Thoracic aorta (tissue), 2 donors: ENCODE measurements around the gene TEAD1. TPM values are rescaled to one million over a fixed set of nuclear protein-coding genes. Genes with fewer than 3 reads are reported as not detected.

Experiments used
- ATAC-seq: fragments of 150-250 bp; one replicate; pipeline ENCODE4 v1.8.0; 2017; ENCODE audit warnings: low read depth; ENCODE audit not compliant: insufficient number of reproducible peaks, low FRiP score
- DNase-seq: peaks from one replicate; pipeline ENCODE4 v3.0.0-alpha.2; 2020; ENCODE audit warnings: low spot score
- H3K27ac ChIP-seq, 2 donors: fragments of 200-600 bp; sonication (generic); 1 replicate in 1 of 2; 2 replicates in 1 of 2; pipeline ENCODE4 v1.5.1; 2016; ENCODE audit warnings: mild to moderate bottlenecking in 2 of 2, moderate library complexity in 2 of 2
- H3K27me3 ChIP-seq: fragments of 200-600 bp; sonication (generic); replicated peaks from 2 replicates; pipeline ENCODE4 v1.6.0; 2016; ENCODE audit warnings: mild to moderate bottlenecking; ENCODE audit not compliant: insufficient read depth
- H3K36me3 ChIP-seq: fragments of 200-600 bp; sonication (generic); one replicate; pipeline ENCODE4 v1.5.1; 2016
- H3K4me1 ChIP-seq, 2 donors: fragments of 200-600 bp; sonication (generic); 1 replicate in 1 of 2; 2 replicates in 1 of 2; pipeline versions ENCODE4 v1.5.1 to v1.6.0; 2016; ENCODE audit warnings: low read depth in 2 of 2, mild to moderate bottlenecking in 1 of 2; ENCODE audit not compliant: control insufficient read depth in 1 of 2
- H3K4me3 ChIP-seq: fragments of 200-600 bp; sonication (generic); 2 replicates; pipeline ENCODE4 v1.5.1; 2016; ENCODE audit warnings: mild to moderate bottlenecking
- H3K9me3 ChIP-seq: fragments of 200-600 bp; sonication (generic); 2 replicates; pipeline ENCODE4 v1.5.1; 2016
- total RNA-seq, 2 donors: library from RNA; depleted of rRNA; stranded (reverse); fragments of >200 nt; gene quantifications; one replicate each; pipeline versions ENCODE4 v1.1.0 to v1.2.3, GENCODE V29; 2016
- TF ChIP-seq, protein P1 (sequence below): fragments of 200-600 bp; sonication (generic); IDR thresholded peaks from one replicate; pipeline ENCODE4 v1.5.1; 2019; ENCODE audit warnings: antibody characterized with exemption

TEAD1 gene
- total RNA-seq, 2 donors from 2014 or later, result 57.3 to 164 TPM

DNA sequence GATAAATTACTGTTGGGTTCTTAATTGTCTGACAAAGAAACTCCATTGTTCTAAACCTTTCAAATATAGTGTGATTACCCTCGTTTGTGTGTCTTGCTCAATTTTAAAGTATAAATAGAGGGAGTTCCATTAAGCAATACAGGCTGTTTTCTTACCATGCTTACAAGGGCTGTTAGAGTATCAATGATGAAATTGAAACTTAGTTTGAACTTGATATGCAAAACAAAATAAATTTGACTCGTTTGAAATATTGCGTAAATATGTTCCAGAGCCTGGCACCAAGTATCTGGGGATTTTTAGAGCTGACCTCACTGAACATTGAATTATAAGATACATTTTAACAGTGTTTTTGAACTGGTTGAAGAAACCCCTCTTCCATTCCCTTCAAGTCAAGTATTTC lies 31.7 kb downstream of the TEAD1 start:
- DNase-seq, result no peak
- Histone ChIP-seq H3K4me3 (no peak overlapping the region), H3K27ac (no peak overlapping the region), H3K4me1 (peaks cover 2 to 20% of the 10 kb centered on the region in 2 donors), H3K9me3 (no peaks in the 10 kb centered on the region), H3K27me3 (no peaks in the 10 kb centered on the region), H3K36me3 (no peaks in the 10 kb centered on the region)
- no peak for ATAC-seq
- TF ChIP-seq, protein P1, sequence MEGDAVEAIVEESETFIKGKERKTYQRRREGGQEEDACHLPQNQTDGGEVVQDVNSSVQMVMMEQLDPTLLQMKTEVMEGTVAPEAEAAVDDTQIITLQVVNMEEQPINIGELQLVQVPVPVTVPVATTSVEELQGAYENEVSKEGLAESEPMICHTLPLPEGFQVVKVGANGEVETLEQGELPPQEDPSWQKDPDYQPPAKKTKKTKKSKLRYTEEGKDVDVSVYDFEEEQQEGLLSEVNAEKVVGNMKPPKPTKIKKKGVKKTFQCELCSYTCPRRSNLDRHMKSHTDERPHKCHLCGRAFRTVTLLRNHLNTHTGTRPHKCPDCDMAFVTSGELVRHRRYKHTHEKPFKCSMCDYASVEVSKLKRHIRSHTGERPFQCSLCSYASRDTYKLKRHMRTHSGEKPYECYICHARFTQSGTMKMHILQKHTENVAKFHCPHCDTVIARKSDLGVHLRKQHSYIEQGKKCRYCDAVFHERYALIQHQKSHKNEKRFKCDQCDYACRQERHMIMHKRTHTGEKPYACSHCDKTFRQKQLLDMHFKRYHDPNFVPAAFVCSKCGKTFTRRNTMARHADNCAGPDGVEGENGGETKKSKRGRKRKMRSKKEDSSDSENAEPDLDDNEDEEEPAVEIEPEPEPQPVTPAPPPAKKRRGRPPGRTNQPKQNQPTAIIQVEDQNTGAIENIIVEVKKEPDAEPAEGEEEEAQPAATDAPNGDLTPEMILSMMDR, result no peak

DNA sequence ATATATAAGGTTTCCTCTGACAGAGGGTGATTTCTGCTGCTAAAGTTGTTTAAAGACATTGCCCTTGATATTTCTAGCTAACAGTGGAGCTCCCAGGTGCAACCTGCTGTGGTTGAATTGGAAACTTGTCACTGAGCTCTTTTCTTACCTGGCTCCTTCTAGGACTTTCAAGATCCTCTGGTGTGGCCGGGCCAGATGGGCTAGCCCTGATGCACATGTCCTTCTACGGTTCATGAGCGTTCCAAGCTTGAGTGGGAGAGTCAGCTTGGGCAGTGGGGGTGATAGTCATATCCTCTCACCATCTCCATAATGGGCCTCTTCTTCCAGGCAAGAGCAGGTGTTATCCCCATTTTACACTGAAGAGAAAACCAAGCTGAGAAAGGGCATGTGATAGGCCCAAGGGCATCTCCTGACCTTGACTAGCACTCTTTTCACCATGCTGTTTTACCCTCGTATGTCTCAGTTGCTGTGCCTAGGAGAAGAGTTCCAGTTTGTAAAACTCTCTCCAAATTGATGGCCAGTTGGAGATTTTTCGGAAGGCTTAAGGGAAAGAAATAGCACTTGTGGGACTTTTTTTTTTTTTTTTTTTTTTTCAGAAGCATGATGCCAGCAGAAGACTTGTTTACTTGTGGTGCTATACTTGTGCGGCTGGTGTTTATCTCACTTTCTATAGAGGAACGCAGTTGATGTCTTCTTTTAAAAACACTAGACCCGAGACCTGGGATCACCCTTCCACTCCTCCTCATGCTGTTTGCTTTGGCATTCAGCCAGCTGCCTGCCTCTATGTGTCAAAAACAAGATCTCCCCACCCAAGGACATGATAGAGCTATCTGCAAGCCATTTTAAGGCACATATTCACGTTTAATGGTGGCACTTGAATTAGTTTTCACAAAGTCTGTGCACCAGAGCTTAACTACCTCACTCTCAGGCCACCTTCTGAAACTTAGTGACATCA lies 32.6 kb downstream of the TEAD1 start:
- Histone ChIP-seq H3K9me3 (no peaks in the 10 kb centered on the region), H3K4me3 (no peak overlapping the region), H3K4me1 (peaks cover 0 to 13% of the 10 kb centered on the region in 2 donors), H3K27ac (no peak overlapping the region), H3K27me3 (no peaks in the 10 kb centered on the region), H3K36me3 (no peaks in the 10 kb centered on the region)
- DNase-seq (no peak), ATAC-seq (no peak)
- TF ChIP-seq, protein P1, result no peak

DNA sequence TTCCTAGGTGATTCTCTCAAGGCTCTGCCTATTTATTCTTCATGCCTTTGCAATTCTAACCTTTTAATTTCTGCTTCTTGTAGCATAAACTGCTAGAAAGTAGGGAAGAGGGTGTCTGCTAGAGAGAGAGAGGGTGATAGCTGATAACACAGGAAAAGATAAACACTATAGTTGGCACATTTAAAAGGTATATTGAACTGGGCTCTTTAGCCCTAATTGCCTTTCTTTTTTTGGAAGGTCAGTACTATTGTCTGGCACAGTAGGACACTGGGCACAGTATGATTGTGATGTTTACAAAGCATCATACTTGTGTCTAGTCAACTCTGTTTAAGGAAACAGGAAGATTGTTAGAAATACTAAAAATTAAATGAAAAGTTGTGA lies 33.3 kb downstream of the TEAD1 start:
- Histone ChIP-seq H3K4me3 (no peak overlapping the region), H3K27ac (no peak overlapping the region), H3K9me3 (no peaks in the 10 kb centered on the region), H3K27me3 (no peaks in the 10 kb centered on the region), H3K36me3 (no peaks in the 10 kb centered on the region), H3K4me1 (peaks cover 0 to 13% of the 10 kb centered on the region in 2 donors)
- no peak for ATAC-seq
- DNase-seq, result no peak
- TF ChIP-seq, protein P1, result no peak

DNA sequence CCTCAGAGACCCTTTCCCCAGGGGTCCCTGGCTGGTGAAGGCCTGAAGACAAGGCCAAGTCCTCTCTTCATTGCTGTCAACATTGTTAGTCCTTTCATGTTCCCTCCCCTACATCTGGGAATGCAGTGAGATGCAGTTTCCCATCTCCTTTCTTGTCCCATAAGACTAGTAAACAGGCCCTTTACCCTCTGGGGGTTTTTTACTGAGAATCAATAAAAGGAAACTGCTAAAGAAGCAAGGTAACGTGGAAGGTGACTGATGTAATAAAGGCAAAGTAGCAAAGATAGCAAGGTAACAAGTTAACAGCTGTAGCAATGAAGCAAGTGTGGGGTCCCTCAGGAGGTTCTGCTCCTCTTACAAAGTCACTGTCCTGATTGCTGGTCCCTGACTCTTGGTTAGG lies 37.3 kb downstream of the TEAD1 start:
- Histone ChIP-seq H3K27me3 (no peaks in the 10 kb centered on the region), H3K27ac (no peak overlapping the region), H3K36me3 (no peaks in the 10 kb centered on the region), H3K9me3 (no peaks in the 10 kb centered on the region), H3K4me1 (peaks cover 0 to 5% of the 10 kb centered on the region in 2 donors), H3K4me3 (no peak overlapping the region)
- ATAC-seq (no peak), DNase-seq (no peak)
- TF ChIP-seq, protein P1, result no peak

DNA sequence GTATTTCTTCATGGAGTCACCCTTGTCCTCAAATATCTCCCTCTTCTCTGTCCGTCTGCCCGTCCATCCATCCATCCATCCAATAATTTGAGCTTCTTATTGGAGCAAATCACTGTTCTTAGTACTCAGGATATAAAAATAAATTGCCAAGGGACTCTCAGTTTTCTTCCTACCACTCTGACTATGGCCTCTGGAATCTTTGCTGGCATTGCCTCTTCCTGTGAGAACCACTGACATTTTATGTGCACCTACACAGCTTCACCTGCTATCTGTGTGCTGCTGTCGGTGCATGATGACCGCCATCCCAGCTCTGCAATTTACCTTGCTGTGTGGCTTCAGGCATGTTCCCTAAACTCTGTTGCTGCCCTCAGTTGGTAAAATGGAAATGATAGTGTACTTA lies 37.9 kb downstream of the TEAD1 start:
- TF ChIP-seq, protein P1, result no peak
- DNase-seq (no peak), ATAC-seq (no peak)
- Histone ChIP-seq H3K4me1 (peaks cover 0 to 4% of the 10 kb centered on the region in 2 donors), H3K36me3 (no peaks in the 10 kb centered on the region), H3K27ac (no peak overlapping the region), H3K27me3 (no peaks in the 10 kb centered on the region), H3K4me3 (no peak overlapping the region), H3K9me3 (no peaks in the 10 kb centered on the region)
